ENCODE measurements around the gene PTGER1. TPM values are rescaled to one million over a fixed set of nuclear protein-coding genes. Genes with fewer than 3 reads are reported as not detected.

Gene PTGER1
- polyA plus RNA-seq, 1 donor (not counting 4 experiments of a cell fraction or from before 2014, with no cell fraction given), result not detected

GRCh38 chr19:14446336-14447036 lies 28.7 kb downstream of the PTGER1 start:
- Histone ChIP-seq H2AFZ (ENCODE audit: control insufficient read depth, low read length) (no peak overlapping the region), H3K4me2 (ENCODE audit: control insufficient read depth, extremely low read depth, insufficient read depth, low read depth, low read length) (no peak overlapping the region), H3K4me3 (ENCODE audit: control insufficient read depth in 2 of 3, extremely low read depth in 1 of 3, insufficient read depth in 2 of 3, low read depth in 1 of 3, low read length in 3 of 3) (no peak overlapping the region), H4K20me1 (ENCODE audit: control insufficient read depth, extremely low read depth, insufficient read depth, low read length) (no peaks in the 10 kb centered on the region), H3K9me1 (ENCODE audit: control insufficient read depth, extremely low read depth, insufficient read depth, low read length) (no peaks in the 10 kb centered on the region), H3K27me3 (ENCODE audit: control insufficient read depth, extremely low read depth, insufficient read depth, low read length) (no peaks in the 10 kb centered on the region), H3K4me1 (ENCODE audit: control insufficient read depth, extremely low read depth, insufficient read depth, low read length) (no peaks in the 10 kb centered on the region), H3K9ac (ENCODE audit: control insufficient read depth, extremely low read depth, insufficient read depth, low read length) (no peak overlapping the region), H3K27ac (ENCODE audit: control insufficient read depth, insufficient read depth, low read length) (no peak overlapping the region), H3K36me3 (ENCODE audit: control insufficient read depth in 2 of 2, extremely low read depth in 1 of 2, insufficient read depth in 2 of 2, low read length in 2 of 2) (no peaks in the 10 kb centered on the region), H3K9me3 (ENCODE audit: control insufficient read depth, low read depth, low read length) (no peaks in the 10 kb centered on the region), H3K79me2 (ENCODE audit: control insufficient read depth, insufficient read depth, low read length) (no peaks in the 10 kb centered on the region)
- FAIRE-seq (no peak), DNase-seq (ENCODE audit: low read depth, low spot score) (no peak)
- dilution Hi-C loops (cut with MboI; ENCODE audit: extremely low pct_ligation_motif_present, low sequenced_read_pairs), result no loop called here
- TF ChIP-seq EZH2 (IDR thresholded peaks at IDR 0.05; ENCODE audit: low read length) (no peak), CTCF (optimal IDR thresholded peaks at IDR 0.05 in 1 of 3, IDR thresholded peaks at IDR 0.05 in 1 of 3, conservative IDR thresholded peaks at IDR 0.05 in 1 of 3; ENCODE audit: extremely low read depth in 1 of 3, insufficient read depth in 2 of 3, low read length in 3 of 3) (no peak)

GRCh38 chr19:14443632-14444216 lies 31.4 kb downstream of the PTGER1 start:
- Histone ChIP-seq H3K9me1 (ENCODE audit: control insufficient read depth, extremely low read depth, insufficient read depth, low read length) (no peaks in the 10 kb centered on the region), H3K27ac (ENCODE audit: control insufficient read depth, insufficient read depth, low read length) (no peak overlapping the region), H3K79me2 (ENCODE audit: control insufficient read depth, insufficient read depth, low read length) (no peaks in the 10 kb centered on the region), H4K20me1 (ENCODE audit: control insufficient read depth, extremely low read depth, insufficient read depth, low read length) (no peaks in the 10 kb centered on the region), H3K27me3 (ENCODE audit: control insufficient read depth, extremely low read depth, insufficient read depth, low read length) (no peaks in the 10 kb centered on the region), H3K9ac (ENCODE audit: control insufficient read depth, extremely low read depth, insufficient read depth, low read length) (no peak overlapping the region), H3K4me1 (ENCODE audit: control insufficient read depth, extremely low read depth, insufficient read depth, low read length) (no peaks in the 10 kb centered on the region), H3K4me3 (ENCODE audit: control insufficient read depth in 2 of 3, extremely low read depth in 1 of 3, insufficient read depth in 2 of 3, low read depth in 1 of 3, low read length in 3 of 3) (no peak overlapping the region), H3K36me3 (ENCODE audit: control insufficient read depth in 2 of 2, extremely low read depth in 1 of 2, insufficient read depth in 2 of 2, low read length in 2 of 2) (no peaks in the 10 kb centered on the region), H2AFZ (ENCODE audit: control insufficient read depth, low read length) (no peak overlapping the region), H3K9me3 (ENCODE audit: control insufficient read depth, low read depth, low read length) (no peaks in the 10 kb centered on the region), H3K4me2 (ENCODE audit: control insufficient read depth, extremely low read depth, insufficient read depth, low read depth, low read length) (no peak overlapping the region)
- FAIRE-seq, result no peak
- TF ChIP-seq CTCF (optimal IDR thresholded peaks at IDR 0.05 in 1 of 3, IDR thresholded peaks at IDR 0.05 in 1 of 3, conservative IDR thresholded peaks at IDR 0.05 in 1 of 3; ENCODE audit: extremely low read depth in 1 of 3, insufficient read depth in 2 of 3, low read length in 3 of 3) (no peak), EZH2 (IDR thresholded peaks at IDR 0.05; ENCODE audit: low read length) (no peak)
- dilution Hi-C loops (cut with MboI; ENCODE audit: extremely low pct_ligation_motif_present, low sequenced_read_pairs), result no loop called here
- DNase-seq (ENCODE audit: low read depth, low spot score), result no peak

All from keratinocyte (primary cell).